Fibroblast of skin of right biceps (primary cell): ENCODE results near the gene MICAL3.
A peak's percentile ranks its signal among the peaks of the same experiment; 100 is the strongest.

Experiments
- DNase-seq: peaks from one replicate; pipeline ENCODE4 v3.0.0-alpha.2; 2013

Gene MICAL3

DNA sequence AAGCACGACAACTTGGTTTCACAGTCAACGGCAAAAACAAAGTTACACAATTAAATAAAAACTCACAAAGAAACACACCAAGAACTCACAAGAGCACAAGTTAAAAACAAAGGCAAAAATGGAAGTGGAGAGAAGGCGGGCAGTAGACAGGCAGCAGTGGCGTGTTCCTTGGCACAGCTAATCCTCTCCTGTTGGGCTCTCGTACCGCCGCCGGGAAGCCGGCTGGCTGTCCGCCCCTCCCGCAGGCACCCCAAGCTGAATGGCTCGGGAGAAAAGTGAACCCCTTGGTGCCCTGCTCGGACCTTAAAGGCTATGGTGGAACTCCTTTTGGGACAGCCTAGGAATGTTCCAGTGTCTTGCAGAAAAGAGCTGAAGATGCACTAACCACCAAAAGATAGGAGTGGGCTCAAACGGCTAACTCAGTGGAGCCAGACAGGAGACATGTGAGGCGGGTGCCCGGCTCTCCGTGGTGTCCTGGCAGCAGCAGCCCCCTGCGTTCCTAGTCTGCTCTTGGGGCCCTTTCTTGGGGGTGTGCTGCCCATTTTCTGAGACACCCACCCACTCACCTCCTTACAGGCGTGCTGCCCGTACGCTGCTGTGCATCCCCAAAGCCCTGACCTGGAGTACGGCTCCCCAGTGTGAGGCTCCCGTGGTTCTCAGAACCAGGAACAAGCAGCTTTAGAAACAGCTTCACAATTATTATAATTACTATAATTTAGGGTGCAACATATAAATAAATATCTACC is 164.0 kb downstream of the MICAL3 start:
- DNase-seq: no peak

DNA sequence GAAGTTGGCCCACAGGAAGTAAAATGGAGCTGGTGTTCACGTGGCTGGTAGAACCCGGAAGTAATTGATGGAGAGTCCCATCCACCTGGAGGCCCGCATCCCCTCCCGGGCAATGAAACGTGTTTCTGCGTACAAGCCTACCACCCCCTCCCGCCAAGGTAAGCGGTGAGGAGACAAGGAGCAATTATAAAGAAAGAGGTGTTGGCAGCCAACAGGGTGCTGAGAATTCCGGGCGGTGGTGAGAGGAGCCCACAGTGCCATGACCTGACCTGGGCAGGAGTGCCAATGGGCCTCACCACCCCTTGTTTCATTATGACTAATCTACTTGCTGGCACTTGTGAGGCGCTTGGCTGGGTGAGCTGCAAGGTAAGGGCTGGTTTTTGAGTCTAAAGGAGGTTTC is 166.3 kb downstream of the MICAL3 start:
- DNase-seq: no peak

DNA sequence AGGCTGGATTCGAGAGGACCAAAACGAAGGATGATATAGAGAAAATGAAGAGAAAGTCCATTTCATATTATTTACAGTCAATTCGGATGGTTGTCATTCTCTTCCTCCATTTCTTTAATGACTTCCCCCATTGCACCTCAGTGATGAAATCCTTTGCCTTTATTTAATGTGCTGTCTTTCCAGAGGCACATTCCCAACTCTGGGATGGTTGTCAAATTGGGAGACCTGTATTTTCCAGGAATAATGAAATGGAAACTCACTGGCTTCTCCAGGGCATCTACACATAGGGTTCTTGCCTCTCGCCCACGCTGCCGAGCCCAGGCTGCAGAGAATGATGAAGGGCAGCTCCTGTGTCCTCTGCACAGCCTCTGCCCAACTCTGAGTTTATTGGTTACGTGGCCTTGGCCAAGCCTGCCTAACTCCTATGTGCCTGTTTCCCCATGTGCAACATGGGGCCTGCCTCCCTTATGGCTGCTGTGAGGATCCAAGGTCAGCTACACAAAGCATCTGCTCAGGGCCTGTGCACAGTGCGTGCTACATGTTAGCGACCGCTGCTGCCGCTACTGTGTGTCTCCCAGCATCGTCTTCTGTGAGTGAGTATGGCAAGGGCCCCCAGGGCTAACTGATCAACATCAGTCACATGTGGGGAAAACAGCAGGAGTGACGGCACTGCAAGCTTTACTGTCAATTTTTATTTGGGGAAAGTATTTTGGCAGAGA is 168.6 kb downstream of the MICAL3 start:
- DNase-seq: no peak

DNA sequence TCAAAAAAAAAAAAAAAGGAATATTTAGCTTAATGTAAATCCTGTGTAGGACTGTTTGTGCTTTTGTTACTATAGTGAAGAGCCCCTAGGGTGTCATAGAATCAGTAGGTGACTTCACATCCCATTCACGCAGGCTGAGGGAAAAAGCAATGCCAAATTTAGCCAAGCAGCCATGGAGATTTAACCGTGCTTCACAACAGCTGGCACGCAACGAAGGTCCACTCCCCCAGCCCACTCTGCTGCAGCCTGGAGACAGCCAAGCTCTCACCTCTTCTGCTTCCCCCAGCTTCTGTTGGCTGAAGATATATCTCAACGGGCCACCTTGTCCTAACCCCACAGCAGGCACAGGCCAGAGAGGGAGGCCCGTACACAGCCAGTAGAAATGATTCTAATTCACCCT is 171.3 kb downstream of the MICAL3 start:
- DNase-seq: peak; percentile 56

DNA sequence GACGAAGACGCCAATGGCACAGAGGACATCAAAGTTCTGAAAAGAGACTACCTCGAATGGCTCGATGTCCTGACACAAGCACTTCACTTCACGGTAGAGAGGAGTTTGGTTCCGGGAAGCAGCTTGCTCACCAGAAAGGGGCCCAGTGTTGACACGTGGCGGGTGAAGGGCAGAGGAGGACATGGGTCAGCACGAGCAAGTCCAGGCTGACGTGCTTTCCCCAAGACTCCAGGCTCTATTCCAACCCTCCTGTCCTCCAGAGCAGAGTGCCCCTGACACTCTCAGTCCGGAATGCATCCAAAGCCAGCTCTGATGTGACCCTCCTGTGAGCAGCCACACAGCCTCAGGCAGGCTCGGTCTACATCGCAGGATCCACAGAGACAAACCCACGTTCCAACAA is 172.6 kb downstream of the MICAL3 start:
- no peak for DNase-seq

DNA sequence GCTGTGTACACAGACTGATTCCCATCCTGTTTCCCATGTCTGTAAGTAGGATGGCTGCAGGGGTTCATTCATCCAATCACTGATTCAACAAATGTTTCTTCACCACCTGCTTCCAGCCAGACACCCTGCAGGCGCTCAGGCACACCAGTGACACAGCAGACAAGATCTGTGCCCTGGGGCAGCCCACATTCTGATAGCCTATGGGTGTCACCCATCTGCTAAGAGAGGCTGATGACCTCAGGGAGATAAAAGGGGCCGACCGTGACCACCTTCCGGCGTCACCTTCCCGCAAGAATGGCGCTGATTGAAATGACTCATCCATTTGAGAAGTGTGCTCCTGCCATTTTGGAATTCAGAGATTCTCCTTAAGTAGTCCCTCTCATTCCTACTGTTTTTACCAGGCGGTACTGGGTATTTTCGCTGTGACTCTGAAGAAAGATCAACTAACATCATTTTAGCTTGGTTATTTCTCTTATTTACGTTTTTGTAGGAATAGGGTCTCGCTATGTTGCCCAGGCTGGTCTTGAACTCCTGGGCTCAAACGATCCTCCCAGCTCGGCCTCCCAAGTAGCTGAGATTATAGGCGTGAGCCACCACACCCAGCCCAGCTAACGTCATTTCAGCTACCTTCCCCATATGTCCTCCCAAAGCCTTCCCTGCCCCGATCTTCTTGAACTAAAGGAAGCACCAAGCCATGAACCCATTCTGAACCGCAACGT is 176.8 kb downstream of the MICAL3 start:
- no peak for DNase-seq

DNA sequence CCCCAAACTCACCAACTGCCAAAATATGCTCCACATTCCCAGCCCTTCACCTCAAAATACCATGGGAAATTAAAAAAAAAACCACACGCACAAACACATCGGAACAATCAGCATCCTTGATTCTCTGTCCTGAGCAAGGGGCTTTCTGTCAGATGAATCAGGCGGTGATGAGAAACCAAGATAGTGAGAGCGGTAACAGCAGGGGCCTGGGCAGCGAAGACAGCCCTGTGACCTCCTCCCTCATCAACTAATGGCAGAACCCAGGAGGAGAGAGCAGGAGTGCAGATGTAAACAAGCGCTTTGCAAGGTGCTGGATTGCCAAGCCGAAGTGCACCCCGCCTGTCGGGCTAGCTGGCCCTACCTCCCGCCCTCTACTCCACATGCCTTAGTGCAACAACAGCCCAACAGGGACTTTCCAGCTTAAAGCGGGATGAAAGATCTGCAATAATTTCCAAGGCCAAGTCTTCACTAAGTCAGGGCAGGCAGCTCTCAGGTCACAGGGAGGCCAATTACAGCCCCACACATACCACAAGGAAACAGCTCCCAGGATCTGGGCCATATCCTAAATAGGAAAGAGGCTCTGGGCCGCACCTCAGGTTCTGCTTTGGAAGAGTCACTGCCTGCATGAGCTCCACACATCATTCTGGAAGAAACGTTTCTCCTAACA is 177.9 kb downstream of the MICAL3 start:
- peak; percentile 10 for DNase-seq

DNA sequence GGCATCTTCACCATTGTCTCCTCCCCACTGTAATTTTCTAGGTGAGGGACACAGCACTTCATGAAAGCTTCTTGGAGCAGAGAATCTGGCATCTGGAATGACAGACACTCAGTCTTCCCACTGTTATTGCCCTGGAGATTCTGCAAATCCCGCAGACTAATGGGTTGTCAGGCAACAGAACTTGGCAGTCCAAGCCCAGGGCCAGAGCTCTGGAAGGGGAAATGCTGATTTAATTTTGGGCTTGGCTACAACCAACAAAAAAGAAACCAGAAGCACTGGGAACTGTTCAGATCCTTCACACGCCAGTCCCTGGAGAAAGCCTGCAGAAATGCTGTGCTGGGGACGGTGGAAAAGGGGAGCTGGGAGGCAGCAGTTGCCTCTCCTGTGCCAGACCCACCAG is 178.6 kb downstream of the MICAL3 start:
- peak; percentile 8 for DNase-seq

DNA sequence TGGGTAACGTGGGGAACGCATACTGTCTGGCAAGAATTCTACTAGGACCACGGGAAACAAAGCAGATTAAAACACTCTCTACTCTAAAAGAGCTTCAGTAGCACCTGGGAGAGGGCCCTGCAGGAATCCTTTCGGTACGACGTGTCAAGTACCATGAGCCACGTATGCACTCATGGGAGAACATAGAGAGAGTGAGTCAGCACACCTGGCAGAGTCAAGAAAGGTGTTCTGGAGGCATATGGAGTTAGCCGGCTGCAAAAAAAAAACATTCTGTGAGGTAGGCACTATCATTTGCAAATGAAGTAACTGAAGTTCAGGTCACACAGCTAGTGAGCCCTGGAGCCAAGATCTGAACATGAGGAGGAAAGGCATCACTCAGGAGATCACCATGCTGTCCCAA is 179.0 kb downstream of the MICAL3 start:
- DNase-seq: no peak

DNA sequence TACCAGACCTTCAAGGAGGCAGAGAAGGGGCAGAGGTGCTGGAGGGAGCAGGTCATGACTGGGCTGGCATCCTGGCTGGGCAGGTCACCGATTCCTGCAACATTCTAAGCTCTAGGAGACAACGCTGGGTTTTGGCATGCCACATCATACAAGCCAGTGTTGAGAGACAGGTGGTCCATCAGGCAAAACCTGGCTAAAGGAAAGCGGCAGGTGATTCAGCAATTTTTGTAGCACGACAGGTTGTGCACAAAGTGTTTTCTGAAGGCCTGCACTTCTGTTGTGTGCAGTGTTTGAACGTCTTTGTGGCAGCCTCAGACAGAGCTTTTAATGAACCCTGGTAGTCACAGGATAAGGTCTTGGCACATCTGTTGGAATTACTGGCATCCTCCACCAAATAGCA is 180.2 kb downstream of the MICAL3 start:
- no peak for DNase-seq

DNA sequence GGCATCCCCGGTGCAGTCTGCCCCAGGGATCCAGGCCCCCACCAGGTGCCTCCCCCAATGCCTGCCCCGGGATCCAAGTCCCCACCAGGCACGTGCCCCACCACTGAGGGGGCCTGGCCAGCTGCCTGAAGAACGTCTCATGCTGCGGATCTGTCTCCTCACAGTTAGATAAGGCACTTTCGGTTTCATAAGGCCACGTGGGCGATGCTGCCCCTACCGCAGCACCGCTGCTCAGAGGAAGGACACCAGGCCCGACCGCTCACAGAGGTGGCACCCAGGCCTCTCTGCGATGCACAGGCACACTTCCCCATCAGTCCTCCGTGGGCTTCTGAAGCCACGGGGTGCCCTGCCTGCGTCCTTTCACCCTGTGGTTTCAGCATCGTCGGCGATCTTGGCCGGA is 182.0 kb downstream of the MICAL3 start:
- no peak for DNase-seq

DNA sequence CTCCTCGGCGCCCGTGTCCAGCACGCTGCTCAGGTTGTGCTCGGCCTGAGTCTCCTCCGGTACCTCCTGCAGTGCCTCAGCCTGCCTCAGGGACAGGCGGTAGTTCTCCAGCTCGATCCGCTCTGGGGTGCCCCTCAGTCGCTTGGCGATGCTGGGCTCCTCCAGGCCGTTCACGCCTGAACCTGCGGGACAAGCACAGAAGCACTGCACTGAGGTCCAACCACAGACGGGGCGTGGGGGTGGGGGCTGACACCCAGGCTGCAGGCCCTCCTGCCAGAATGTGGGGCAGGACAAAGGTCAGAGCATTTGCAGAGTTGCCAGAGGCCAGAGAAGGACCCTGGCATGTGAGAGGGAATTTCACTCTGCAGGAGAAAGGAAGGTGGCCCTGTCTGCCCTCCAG is 182.5 kb downstream of the MICAL3 start:
- no peak for DNase-seq

DNA sequence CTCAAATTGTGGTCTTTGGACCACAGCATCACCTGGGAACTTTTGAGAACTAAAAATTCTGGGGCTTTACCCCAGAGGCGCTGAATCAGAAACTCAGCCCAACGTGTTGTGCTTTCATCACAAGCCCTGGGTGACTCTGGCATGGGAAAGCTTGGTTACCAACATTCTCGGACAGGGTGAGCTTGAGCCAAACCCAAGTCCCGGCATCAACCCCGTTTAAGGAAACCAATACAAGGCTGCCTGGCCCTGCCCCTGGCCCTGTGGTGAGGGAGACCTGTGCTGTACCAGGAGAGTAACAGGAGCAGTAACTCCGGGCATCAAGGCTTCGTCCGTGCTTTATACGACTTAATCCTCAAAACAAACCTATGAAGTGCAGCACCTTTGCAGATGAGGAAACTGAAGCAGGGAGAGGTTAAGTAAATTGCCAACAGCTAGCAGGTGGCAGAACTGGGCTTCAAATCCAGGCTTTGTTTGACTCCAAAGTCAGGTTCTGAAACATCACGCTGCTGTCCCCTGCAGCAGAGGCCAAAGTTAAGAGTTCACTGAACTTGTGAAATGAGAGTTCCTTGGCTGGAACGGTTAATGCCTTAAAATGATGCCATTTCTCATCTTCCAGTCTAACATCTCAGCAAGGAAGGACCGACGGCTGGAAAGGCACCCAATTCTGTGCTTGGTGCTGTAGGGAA is 186.0 kb downstream of the MICAL3 start:
- no peak for DNase-seq

DNA sequence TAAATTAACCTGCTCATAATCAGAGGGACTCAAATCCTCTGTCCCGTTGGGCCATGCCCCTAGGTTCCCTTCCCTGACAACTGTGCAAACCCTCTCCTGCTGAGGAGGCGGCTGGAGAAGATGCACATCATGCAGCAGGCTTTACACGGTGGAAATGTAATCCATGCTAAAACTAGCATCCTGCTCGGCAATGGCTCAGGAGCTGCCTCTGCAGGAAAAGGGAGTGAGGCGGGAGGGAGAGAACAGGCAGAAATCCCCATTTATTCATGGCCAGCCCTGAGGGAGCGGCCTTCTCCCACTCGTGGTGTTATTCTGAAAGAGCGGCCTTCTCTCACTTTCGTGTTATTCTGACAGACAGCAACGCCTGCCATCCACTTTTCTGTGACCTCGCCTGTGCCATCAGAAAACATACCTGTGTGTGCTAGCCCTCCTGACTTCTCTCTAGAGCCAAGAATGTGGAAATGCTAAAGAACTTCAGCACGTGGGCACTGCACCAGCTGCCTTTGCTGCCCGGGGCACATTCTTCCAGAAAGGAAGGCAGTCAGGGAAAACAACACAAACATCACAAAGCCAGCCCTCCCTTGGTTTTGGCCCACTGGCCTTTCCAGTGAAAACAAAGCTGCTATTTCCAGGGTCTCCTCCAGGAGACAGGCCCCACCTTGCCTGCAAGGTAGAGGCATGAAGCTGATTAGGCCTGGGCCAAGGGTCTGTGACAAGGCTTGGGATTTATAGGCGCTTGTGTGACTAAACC is 187.2 kb downstream of the MICAL3 start:
- no peak for DNase-seq

DNA sequence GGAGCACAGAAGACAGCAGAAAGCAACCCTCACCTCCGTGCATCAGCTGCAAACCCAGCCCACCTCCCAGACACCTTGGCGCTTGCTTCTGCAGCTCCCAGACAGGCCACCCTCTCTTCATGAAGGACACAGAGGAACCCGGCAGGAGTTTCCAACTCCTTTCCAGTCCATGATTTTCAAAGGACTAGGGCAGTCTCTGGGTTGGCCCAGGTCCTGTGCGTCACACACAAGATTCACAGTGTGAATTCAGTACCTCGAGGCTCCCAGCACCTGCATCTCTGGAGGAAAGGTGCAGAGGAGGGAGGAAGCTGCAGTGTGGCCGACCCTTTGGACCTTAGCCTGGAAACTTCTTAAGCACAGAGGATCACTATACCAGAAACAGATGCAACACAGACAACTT is 189.1 kb downstream of the MICAL3 start:
- DNase-seq: no peak

DNA sequence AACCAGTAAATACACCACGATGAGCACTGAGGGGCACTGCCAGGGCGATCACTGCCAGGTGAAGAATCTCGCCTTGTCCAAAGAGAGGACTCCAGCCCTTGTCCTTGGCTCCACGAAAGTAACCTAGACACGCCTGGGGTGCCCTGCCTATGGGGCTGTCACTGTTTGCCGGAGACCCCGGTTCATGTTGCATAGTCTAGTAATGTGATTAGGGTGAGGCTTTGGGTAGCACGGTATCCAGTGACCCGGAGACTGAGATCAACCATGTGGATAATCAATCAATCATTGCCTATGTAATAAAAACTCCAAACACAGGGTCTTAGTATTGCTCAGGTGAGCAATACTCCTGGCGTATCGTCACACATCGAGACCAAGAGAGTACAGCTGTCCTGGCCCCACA is 190.9 kb downstream of the MICAL3 start:
- DNase-seq: no peak

DNA sequence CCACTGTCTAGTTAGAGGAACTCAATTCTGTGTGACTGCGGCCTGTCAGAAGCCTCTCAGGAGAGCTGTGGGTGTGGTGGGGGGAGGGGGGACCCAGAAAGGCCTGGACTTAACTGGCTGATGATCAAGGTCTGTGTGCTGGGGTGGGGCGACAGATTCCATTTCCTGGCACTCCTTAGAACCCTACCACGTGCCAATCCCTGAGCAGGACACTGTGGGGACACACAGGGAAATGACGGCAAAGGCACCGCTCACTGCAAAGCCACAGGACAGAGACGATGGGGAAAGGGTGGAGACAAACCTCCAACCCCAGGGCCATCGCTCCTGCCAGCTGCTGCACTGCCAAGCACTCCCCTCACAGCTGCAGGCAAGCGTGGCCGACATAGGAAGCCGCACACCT is 191.7 kb downstream of the MICAL3 start:
- no peak for DNase-seq

DNA sequence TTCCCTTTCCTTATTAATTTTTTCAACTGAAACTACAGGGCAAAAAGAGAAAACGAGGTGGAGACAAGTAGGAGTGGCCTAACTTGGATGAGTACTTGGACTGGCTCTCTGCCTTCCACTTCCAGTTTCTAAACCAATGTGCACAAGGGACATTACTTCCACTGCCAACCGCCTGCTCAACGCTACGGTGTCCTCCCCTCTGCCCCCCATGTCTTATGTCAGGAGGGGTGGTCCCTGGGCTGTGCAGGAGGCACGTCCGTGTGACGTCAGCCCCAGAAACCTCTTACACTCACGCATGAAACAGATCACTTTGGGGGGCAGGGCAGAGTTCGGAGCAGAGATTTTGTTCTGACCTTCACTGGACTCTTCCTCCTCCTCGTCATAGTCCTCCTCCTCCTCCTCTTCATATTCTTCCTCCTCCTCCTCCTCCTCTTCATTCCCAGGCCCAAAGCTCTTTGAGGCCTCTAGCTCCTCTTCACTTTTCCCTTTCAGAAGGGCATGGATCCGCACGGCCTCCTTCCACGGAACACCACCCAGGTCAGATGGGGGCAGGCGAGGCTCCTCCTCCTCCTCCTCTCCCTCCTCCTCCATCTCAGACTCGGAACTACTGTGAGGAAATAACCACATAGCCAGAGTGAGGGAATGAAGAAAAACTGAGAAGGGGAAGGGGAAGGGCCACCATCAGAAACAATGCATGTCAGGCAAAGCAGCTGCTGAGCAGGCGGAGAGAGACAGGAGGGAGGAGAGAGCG is 192.7 kb downstream of the MICAL3 start:
- no peak for DNase-seq

DNA sequence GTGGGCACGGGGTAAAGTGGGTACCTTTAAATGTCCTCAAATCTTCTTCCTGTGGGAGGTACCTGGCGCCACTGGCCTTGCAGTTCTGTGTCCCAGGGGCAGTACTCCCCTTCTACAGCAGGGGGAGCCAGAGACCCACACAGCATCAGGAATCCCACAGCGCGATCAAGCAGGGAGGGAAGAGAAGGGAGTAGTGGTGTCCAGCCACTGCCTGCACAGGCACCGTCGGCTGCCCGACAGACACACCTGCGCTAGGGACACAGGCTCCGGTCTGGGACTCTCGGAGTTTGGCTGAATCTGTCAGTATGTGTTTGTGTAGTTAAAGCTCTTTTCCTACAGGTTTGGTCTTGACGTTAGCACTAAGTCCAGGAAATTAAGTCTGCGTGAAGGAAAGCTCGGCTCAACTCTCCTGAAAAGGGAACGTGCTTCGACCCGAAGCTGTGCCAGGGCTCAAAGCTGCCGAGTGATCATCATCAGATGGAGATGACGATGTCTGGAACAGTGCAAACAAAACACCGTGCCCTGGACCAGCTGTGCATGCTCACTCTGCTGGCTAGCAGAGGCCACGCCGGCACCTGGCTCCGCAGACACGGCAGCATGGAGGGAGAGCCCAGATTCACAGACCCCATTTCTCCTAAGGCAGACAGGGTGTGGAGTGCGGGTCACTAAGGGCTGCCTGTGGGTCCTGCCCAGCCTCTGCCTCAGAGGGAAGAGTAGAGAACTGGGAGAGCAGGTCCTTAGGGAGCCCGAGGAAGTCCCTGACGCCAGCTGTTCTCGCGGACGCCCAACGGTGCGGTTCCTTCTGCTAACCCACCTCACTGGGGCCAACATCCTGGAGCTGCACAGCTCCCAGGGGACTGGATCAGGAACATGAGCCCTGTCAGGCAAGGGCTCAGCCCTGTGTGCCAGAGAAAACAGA is 194.1 kb downstream of the MICAL3 start:
- DNase-seq: peak; percentile 73

DNA sequence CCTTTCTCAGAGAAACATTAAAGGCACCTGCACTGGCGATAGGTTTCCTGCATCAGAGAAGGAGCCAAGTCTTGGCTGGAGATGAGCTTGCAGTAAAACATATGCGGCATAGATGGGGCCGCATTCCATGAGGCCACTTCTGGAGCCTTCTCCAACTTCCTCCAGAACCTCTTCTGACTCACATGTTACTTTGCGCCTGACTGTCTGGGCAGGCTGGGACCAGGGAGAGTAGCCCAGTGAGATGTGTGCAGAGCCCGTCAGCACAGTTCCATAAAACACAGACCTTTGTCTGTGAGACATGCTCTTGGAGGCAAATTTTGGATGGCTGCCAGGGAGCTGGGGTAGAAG is 194.7 kb downstream of the MICAL3 start:
- peak; percentile 43 for DNase-seq
